ENCODE data around the gene DHX16.

The DHX16 gene

GRCh38 chr6:30717129-30717844 is 44.5 kb upstream of the DHX16 start, which contains the start of gene MDC1:
Gene MDC1, minus strand, starts transcription at chr6:30717281. Its CDS starts 2,106 bp downstream, at chr6:30715175.
- peak; percentile 41 for TF ChIP-seq CTCF (conservative IDR thresholded peaks at IDR 0.05; ENCODE audit: low read depth, low read length)
- H3K4me3 ChIP-seq (ENCODE audit: low read depth, low read length), result peak within 1 kb of the TSS; percentile 84
- DNase-seq (ENCODE audit: low read depth), result peak; percentile 100

GRCh38 chr6:30716879-30717128 is 44.0 kb upstream of the DHX16 start:
- no peak for DNase-seq (ENCODE audit: low read depth)
- no peak for TF ChIP-seq CTCF (conservative IDR thresholded peaks at IDR 0.05; ENCODE audit: low read depth, low read length)
- peak overlapping the region; percentile 84 for H3K4me3 ChIP-seq (ENCODE audit: low read depth, low read length)

GRCh38 chr6:30714263-30714662 is 41.5 kb upstream of the DHX16 start:
- no peak overlapping the region for H3K4me3 ChIP-seq (ENCODE audit: low read depth, low read length)
- DNase-seq (ENCODE audit: low read depth), result no peak
- no peak for TF ChIP-seq CTCF (conservative IDR thresholded peaks at IDR 0.05; ENCODE audit: low read depth, low read length)

GRCh38 chr6:30712441-30712945 is 39.7 kb upstream of the DHX16 start:
- no peak overlapping the region for H3K4me3 ChIP-seq (ENCODE audit: low read depth, low read length)
- TF ChIP-seq CTCF (conservative IDR thresholded peaks at IDR 0.05; ENCODE audit: low read depth, low read length), result no peak
- DNase-seq (ENCODE audit: low read depth), result no peak

- no peak for TF ChIP-seq CTCF (conservative IDR thresholded peaks at IDR 0.05; ENCODE audit: low read depth, low read length)
- H3K4me3 ChIP-seq (ENCODE audit: low read depth, low read length), result no peak overlapping the region
- no peak for DNase-seq (ENCODE audit: low read depth)
Measured at GRCh38 chr6:30711758-30712380, 39.1 kb upstream of the DHX16 start.

- H3K4me3 ChIP-seq (ENCODE audit: low read depth, low read length), result no peak overlapping the region
- TF ChIP-seq CTCF (conservative IDR thresholded peaks at IDR 0.05; ENCODE audit: low read depth, low read length), result no peak
- DNase-seq (ENCODE audit: low read depth), result no peak
Measured at GRCh38 chr6:30709101-30709868, 36.5 kb upstream of the DHX16 start.
